Stimulated activated CD8-positive, alpha-beta memory T cell treated with anti-CD3 and anti-CD28 coated beads, Interleukin-12 subunit alpha, Interleukin-12 subunit beta, amount 100 ng/mL, for 1 hour (primary cell): Measurements from ENCODE around the gene LSAMP.

Experiments
- DNase-seq: peaks from one replicate; pipeline ENCODE4 v3.0.0-alpha.2; 2020; ENCODE audit warnings: low read depth

Gene LSAMP

GRCh38 chr3:116291141-116291540 lies 154.1 kb downstream of the LSAMP start:
- no peak for DNase-seq

DNA sequence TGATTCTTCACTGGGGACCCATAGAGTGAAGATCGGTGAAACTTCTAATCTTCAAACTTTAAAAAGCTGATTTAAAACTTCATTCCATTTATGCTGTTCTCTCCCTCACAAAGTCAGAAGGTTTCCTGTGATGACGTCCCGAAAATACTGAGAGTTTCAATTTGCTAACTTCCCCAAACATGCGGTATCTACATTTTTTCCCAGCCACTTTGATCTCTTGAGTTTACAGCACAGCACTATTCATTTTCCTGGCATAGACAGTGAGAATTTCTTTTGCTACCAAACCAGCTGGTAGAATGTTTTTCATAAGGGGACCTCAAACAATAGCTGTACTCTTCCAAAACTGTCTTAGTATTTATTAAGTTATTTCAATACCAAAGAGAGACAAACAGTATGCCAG lies 156.8 kb downstream of the LSAMP start:
- DNase-seq, result no peak

DNA sequence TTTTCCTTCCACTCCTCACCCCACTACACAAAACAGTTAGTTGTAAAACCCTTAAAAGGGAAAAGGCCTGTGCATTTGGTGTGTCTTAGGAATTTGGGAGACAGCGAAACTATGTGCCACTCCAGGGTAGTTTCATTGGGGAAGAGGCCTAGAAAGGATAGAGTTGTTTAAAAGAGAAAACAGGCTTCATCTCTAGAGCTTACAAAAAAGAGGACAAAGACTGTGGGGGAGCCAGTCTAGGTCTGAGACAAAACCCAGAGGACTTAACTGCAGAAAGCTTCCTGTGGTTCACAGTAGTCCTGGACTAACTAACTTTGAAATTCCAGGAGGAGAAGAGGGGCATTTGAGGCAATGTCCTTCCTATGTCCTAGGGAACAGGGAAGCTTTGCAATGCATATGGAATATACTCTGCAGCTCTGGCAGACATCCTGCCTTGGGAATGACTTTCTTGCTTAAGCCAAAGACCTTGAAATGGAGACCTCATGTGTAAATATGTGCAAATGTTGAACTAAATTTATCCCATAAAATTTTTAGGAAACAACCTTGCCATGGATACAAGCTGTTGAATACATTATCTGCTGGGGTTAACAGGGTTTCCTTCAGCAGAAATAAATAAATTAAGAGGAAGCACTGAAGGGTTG lies 159.4 kb downstream of the LSAMP start:
- no peak for DNase-seq

DNA sequence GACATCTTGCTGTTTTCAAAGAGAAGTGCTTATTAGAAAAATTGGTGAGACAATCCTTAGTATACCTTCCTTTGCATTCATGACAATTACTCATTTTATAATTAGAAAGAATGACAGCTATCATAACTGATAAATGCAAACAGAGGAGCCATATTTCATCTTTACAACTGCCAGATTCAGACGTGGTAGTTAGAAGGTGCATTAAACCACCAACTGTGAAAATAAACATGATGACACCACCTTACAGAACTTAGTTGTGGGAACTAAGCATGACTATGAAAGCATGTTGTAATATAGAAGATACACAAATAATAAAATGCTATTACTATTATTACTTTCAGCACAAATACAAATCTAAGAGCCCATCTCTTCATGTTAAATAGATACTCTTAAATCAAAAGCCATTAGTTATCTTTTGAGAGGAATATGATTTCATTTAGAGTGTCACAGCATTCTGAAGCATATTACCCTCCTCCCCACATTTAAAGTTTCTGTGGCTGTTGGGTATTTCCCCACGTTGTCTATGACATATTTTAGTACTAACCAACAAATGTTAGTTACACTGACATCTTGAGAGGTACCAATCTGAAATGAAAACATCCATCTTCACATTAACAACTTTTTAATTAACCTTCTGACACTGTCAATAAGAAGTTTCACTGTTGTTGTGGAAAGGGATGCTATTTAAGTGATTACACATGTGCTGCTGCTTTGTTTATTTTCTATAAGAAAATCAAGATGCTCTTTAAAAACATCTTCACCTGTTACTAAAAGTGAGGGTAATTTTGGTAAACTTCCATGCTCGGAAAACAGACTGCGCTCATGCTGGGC lies 163.8 kb downstream of the LSAMP start:
- DNase-seq, result no peak

- DNase-seq, result no peak
Observed at GRCh38 chr3:116280130-116280740, 165.1 kb downstream of the LSAMP start.

DNA sequence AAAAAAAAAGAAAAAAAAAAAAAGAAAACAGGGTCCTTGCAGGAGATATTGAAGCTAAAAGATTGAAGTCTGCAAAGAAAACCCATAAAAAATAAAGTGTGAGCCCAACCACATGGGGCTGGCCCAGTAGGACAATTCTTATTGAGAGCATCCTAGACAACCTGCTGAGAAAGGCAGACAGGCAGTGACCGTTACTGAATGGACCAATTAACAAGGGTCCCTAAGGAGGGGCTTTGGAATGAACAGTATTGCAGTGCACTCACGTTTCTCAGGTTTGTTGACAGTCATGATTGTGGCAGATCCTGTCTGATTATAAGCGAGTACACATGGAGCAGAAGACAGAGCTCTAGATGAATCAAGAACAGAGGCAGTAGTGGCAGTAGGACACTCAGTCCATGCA lies 168.6 kb downstream of the LSAMP start:
- no peak for DNase-seq

GRCh38 chr3:116270056-116270455 lies 175.2 kb downstream of the LSAMP start:
- DNase-seq, result no peak

- DNase-seq, result no peak
Observed at GRCh38 chr3:116267116-116267515, 178.2 kb downstream of the LSAMP start.

- DNase-seq, result no peak
Observed at GRCh38 chr3:116265976-116266584, 179.2 kb downstream of the LSAMP start.

GRCh38 chr3:116265320-116265695 lies 180.0 kb downstream of the LSAMP start:
- DNase-seq, result no peak

DNA sequence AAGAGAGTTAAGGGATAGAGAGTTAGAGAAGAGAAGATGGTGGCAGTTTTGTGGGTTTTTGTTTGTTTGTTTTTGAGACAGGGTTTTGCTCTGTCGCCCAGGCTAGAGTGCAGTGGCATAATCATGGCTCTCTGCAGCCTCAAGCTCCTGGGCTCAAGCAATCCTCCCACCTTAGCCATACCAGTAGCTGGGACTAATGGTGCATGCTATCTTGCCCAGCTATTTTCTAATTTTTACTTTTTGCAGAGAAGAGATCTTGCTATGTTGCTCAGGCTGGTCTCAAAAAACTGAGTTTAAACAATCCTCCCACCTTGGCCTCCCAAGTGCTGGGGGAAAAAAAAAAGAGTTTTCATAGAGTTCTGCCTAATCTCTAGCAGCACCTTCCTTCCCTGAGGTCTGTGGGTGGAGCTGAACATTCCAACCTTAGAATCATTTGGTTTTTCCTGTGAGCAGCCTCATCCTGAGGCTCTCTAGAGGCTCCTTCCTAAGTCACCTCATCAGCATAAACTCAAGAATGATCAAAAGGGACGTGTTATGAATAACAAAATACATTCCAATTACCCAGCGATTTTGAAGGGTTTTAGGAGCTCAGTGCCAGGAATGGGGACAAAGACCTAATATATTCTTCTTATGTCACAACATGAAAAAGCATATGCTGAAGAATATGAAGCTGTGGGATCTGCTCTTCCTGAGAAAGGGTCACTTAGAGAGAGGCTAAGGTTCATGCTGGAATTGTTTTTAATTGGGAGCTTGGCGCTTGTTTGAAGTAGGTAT lies 180.6 kb downstream of the LSAMP start:
- DNase-seq, result no peak

DNA sequence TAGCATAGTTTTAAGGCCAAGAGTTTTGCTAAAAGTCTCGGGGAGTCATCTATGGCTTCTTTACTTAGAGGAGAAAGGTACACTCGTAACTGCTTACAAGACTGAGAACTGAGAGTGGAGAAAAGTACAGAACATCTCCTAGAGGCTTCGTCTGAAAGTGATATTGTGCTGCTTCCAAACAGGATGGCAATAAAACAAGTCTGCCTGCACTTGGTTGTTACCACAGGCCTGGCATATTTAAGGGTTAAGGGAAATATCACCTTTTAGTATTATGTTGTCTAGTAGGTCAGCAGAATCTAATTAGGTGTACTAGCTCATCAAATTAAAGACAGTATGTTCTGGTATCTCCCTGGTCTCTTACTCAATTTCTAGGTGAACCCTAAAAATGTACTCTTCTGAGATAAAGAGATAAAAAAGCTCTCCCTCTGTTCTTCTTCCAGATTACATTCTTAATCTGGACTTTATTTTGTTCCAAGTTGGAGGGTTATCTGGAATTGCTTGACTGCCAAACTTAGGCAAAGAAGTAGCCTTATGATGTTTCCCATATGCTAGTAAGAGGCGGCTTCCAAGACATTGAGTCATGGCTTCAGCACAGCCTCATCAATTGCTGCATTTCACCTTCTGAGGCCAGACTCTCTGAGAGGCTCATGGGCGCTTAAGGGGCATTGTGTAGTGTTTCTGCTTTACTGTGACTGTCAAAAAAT lies 181.3 kb downstream of the LSAMP start:
- DNase-seq, result no peak

DNA sequence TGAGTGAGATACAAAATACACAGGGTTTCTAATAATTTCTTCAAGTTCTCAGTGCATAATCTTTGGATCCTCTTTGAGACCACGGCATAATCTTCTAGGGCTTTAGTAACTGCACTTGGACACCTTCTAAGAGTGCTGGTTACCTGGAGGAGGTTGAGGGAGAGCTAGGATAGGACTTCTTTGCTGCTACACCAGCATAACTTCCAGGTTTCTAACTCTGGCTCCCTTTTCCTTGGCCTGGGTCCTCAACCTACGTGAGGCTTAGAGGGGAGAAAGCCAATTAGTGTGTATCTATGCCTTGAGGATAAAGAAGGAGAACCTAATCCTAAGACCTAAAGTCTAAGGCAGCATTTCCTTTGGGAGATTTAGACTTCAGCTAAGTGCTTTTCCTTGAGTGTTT lies 184.8 kb downstream of the LSAMP start:
- DNase-seq, result no peak

DNA sequence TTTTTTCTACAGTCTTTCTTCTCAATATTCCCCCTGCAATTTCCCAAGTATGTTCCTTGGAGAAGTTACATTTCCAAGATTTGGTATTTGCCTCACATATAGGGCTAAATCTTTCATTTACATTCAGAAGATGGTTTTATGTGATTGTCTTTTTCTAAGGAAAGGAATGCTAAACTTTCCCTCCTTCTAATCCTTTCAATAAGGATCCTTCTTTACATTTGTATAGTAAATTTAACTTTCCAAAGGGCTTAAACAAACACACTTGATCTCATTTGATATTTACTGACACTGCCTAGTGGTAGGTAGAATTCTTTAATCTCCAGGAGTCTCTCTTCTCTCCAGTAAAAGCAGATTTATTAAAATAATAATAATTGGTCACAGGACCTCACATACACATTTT lies 185.3 kb downstream of the LSAMP start:
- DNase-seq, result no peak

GRCh38 chr3:116256843-116257485 lies 188.3 kb downstream of the LSAMP start:
- no peak for DNase-seq

- DNase-seq, result no peak
Observed at GRCh38 chr3:116254541-116254940, 190.7 kb downstream of the LSAMP start.

DNA sequence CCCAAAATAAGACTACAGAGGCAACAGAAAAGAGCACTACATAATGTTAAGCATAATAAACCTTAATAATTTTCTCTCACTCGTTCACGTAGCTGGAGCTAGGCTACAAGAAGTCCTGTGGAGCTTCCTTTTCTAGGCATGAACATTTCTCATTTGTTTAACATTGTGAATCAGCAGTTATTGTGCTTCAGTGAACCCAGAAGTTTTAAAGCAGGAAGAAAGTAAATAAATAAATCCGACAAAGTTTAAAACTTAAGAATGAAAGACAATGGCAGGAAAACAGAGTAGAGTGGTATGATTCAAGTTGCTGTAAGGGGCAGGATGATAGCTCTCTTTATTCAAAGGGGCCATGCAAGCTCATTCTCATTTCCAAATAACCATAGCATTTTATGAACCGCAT lies 191.8 kb downstream of the LSAMP start:
- no peak for DNase-seq

- no peak for DNase-seq
Observed at GRCh38 chr3:116247605-116248004, 197.7 kb downstream of the LSAMP start.

- no peak for DNase-seq
Observed at GRCh38 chr3:116246406-116246980, 198.8 kb downstream of the LSAMP start.

GRCh38 chr3:116242825-116243224 lies 202.5 kb downstream of the LSAMP start:
- no peak for DNase-seq

GRCh38 chr3:116241677-116242076 lies 203.6 kb downstream of the LSAMP start:
- DNase-seq, result no peak
